PC-9 (cell line): Measurements from ENCODE around the gene DOCK1. TPM values are rescaled to one million over a fixed set of nuclear protein-coding genes. Genes with fewer than 3 reads are reported as not detected.

Source experiments
- BruUV-seq: library from RNA; stranded (reverse); fragments of 400-500 nt; replicated peaks from 2 replicates; lab custom pipeline; 2021; lab: Mats Ljungman, UMichigan
- CTCF ChIA-PET: fragments of 300-600 bp; sonication (Branson Sonifier 250); formaldehyde crosslinking; loops from one replicate; lab custom pipeline; 2022; ENCODE audit warnings: antibody characterized with exemption; lab: Charles Lee
- POLR2A ChIA-PET: fragments of 300-600 bp; sonication (Branson Sonifier 250); formaldehyde crosslinking; loops from one replicate; lab custom pipeline; 2022; ENCODE audit warnings: antibody characterized with exemption; ENCODE audit not compliant: unreplicated experiment; lab: Charles Lee
- DNase-seq, 2 experiments: peaks; one replicate each; pipeline versions ENCODE4 v3.0.0 to v3.0.0-alpha.2; 2015 to 2022; ENCODE audit warnings: mixed read lengths in 1 of 2
- H2AFZ ChIP-seq: fragments of 200-600 bp; sonication (generic); 2 replicates; pipeline ENCODE4 v1.8.1; 2017; ENCODE audit warnings: antibody characterized with exemption
- H3F3A ChIP-seq: fragments of 200-600 bp; sonication (generic); 2 replicates; pipeline ENCODE4 v1.8.1; 2017; ENCODE audit warnings: antibody characterized with exemption, mild to moderate bottlenecking, low read depth; ENCODE audit not compliant: insufficient read depth
- H3K27ac ChIP-seq: fragments of 200-600 bp; sonication (generic); 2 replicates; pipeline ENCODE4 v1.6.1; 2016; ENCODE audit warnings: mixed run types
- H3K27me3 ChIP-seq: fragments of 200-600 bp; sonication (generic); 2 replicates; pipeline ENCODE4 v1.6.1; 2016; ENCODE audit warnings: low read depth, mixed run types; ENCODE audit not compliant: insufficient read depth
- H3K36me3 ChIP-seq: fragments of 200-600 bp; sonication (generic); 2 replicates; pipeline ENCODE4 v1.6.1; 2016; ENCODE audit warnings: low read depth, mixed run types
- H3K4me1 ChIP-seq: fragments of 200-600 bp; sonication (generic); replicated peaks from 2 replicates; pipeline ENCODE4 v1.6.1; 2016; ENCODE audit warnings: mixed run types; ENCODE audit not compliant: insufficient read depth
- H3K4me2 ChIP-seq: fragments of 200-600 bp; sonication (generic); 2 replicates; pipeline ENCODE4 v1.6.1; 2017; ENCODE audit warnings: mixed run types
- H3K4me3 ChIP-seq: fragments of 200-600 bp; sonication (generic); 2 replicates; pipeline ENCODE4 v1.6.1; 2016; ENCODE audit warnings: mixed run types
- H3K79me2 ChIP-seq: fragments of 200-600 bp; sonication (generic); 2 replicates; pipeline ENCODE4 v1.6.1; 2017; ENCODE audit warnings: low read depth, mixed run types
- H3K9me2 ChIP-seq: fragments of 200-600 bp; sonication (generic); 2 replicates; pipeline ENCODE4 v1.8.1; 2017; ENCODE audit warnings: mild to moderate bottlenecking; ENCODE audit not compliant: insufficient read depth
- H3K9me3 ChIP-seq: fragments of 200-600 bp; sonication (generic); 2 replicates; pipeline ENCODE4 v1.8.1; 2016; ENCODE audit warnings: low read depth; ENCODE audit not compliant: insufficient read depth
- H4K20me1 ChIP-seq: fragments of 200-600 bp; sonication (generic); 2 replicates; pipeline ENCODE4 v1.8.1; 2017; ENCODE audit not compliant: insufficient read depth
- CTCF ChIP-seq: fragments of 200-600 bp; sonication (generic); conservative IDR thresholded peaks from 2 replicates; pipeline ENCODE4 v1.6.1; 2017; ENCODE audit warnings: mixed run types, antibody characterized with exemption, mild to moderate bottlenecking, moderate library complexity
- EZH2 ChIP-seq: fragments of 200-600 bp; sonication (generic); IDR thresholded peaks from 2 replicates; pipeline ENCODE4 v1.8.0; 2017; ENCODE audit warnings: antibody characterized with exemption, low read depth
- intact Hi-C: fragments of 100-400 bp; cut with micrococcal nuclease; formaldehyde crosslinking; loops from one replicate; pipeline ENCODE4 v1.10.0; 2022; ENCODE audit not compliant: unreplicated experiment
- total RNA-seq: library from RNA; stranded (reverse); gene quantifications from 2 replicates; pipeline ENCODE4 v1.2.3, GENCODE V29; 2021

The DOCK1 gene
- total RNA-seq, 1 experiment from 2014 or later = 24.8 TPM

- no peaks in the 10 kb centered on the region for H3K9me2 ChIP-seq
- TF ChIP-seq CTCF (no peak), EZH2 (no peak)
- intact Hi-C loops = no loop called here
- no peak overlapping the region for H3K27ac ChIP-seq
- H3K9me3 ChIP-seq = no peaks in the 10 kb centered on the region
- no peaks in the 10 kb centered on the region for H3K27me3 ChIP-seq
- no peak overlapping the region for H3K4me3 ChIP-seq
- H4K20me1 ChIP-seq = no peaks in the 10 kb centered on the region
- H3F3A ChIP-seq = no peaks in the 10 kb centered on the region
- H3K36me3 ChIP-seq = no peaks in the 10 kb centered on the region
- no peak for DNase-seq
- no peaks in the 10 kb centered on the region for H3K79me2 ChIP-seq
- ChIA-PET CTCF (no interaction called here), POLR2A (interaction anchor here (0.6 kb wide), 1 partner anchor 292 kb away, joined by 3 read pairs; no protein-coding TSS in a partner anchor)
- BruUV-seq = no TSS peak
- H3K4me2 ChIP-seq = no peak overlapping the region
- H2AFZ ChIP-seq = no peak overlapping the region
- H3K4me1 ChIP-seq = no peaks in the 10 kb centered on the region
Observed at GRCh38 chr10:127441350-127442219, 536.4 kb downstream of the DOCK1 start.

GRCh38 chr10:127442220-127442525, 536.9 kb downstream of the DOCK1 start:
- Histone ChIP-seq H3K36me3 (no peaks in the 10 kb centered on the region), H3K4me3 (no peak overlapping the region), H3K4me2 (no peak overlapping the region), H3K4me1 (no peaks in the 10 kb centered on the region), H3F3A (no peaks in the 10 kb centered on the region), H3K9me3 (no peaks in the 10 kb centered on the region), H3K9me2 (no peaks in the 10 kb centered on the region), H2AFZ (no peak overlapping the region), H3K27me3 (no peaks in the 10 kb centered on the region), H4K20me1 (no peaks in the 10 kb centered on the region), H3K27ac (no peak overlapping the region), H3K79me2 (no peaks in the 10 kb centered on the region)
- ChIA-PET POLR2A (no interaction called here), CTCF (no interaction called here)
- DNase-seq = no peak
- intact Hi-C loops = no loop called here
- TF ChIP-seq EZH2 (no peak), CTCF (no peak)
- no TSS peak for BruUV-seq

- H4K20me1 ChIP-seq = no peaks in the 10 kb centered on the region
- no peaks in the 10 kb centered on the region for H3K9me2 ChIP-seq
- BruUV-seq = no TSS peak
- no peak overlapping the region for H3K4me3 ChIP-seq
- no peak overlapping the region for H3K27ac ChIP-seq
- intact Hi-C loops = no loop called here
- no peaks in the 10 kb centered on the region for H3K79me2 ChIP-seq
- no peaks in the 10 kb centered on the region for H3F3A ChIP-seq
- no peak overlapping the region for H3K4me2 ChIP-seq
- H3K4me1 ChIP-seq = no peaks in the 10 kb centered on the region
- DNase-seq = no peak
- no peak overlapping the region for H2AFZ ChIP-seq
- POLR2A ChIA-PET = no interaction called here
- TF ChIP-seq EZH2 (no peak), CTCF (no peak)
- no peaks in the 10 kb centered on the region for H3K9me3 ChIP-seq
- no peaks in the 10 kb centered on the region for H3K36me3 ChIP-seq
- no peaks in the 10 kb centered on the region for H3K27me3 ChIP-seq
- CTCF ChIA-PET = no interaction called here
Observed at GRCh38 chr10:127444155-127444554, 538.9 kb downstream of the DOCK1 start.
